ENCODE results near the gene CANT1.

DNA sequence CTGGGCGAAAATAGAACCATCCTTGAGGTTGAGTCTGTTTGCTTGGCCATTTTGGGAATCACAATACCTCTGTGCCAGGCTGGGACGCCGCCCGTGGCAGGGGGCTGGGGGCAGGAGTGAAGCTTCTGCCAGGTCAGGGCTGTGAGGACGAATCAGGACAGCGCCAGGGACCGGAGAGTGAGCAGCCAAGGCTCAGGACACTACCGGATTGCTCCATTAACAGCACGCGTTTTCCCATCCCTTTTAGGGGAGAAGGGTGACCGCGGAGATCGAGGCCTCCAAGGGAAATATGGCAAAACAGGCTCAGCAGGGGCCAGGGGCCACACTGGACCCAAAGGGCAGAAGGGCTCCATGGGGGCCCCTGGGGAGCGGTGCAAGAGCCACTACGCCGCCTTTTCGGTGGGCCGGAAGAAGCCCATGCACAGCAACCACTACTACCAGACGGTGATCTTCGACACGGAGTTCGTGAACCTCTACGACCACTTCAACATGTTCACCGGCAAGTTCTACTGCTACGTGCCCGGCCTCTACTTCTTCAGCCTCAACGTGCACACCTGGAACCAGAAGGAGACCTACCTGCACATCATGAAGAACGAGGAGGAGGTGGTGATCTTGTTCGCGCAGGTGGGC lies 37.8 kb upstream of the CANT1 start:
- TF ChIP-seq, protein P1, sequence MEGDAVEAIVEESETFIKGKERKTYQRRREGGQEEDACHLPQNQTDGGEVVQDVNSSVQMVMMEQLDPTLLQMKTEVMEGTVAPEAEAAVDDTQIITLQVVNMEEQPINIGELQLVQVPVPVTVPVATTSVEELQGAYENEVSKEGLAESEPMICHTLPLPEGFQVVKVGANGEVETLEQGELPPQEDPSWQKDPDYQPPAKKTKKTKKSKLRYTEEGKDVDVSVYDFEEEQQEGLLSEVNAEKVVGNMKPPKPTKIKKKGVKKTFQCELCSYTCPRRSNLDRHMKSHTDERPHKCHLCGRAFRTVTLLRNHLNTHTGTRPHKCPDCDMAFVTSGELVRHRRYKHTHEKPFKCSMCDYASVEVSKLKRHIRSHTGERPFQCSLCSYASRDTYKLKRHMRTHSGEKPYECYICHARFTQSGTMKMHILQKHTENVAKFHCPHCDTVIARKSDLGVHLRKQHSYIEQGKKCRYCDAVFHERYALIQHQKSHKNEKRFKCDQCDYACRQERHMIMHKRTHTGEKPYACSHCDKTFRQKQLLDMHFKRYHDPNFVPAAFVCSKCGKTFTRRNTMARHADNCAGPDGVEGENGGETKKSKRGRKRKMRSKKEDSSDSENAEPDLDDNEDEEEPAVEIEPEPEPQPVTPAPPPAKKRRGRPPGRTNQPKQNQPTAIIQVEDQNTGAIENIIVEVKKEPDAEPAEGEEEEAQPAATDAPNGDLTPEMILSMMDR (IDR thresholded peaks at IDR 0.05; ENCODE audit: low read depth, low read length), result no peak
- TF ChIP-seq POLR2A (IDR thresholded peaks at IDR 0.05; ENCODE audit: extremely low read depth, insufficient read length), result no peak
- TF ChIP-seq, protein P2, sequence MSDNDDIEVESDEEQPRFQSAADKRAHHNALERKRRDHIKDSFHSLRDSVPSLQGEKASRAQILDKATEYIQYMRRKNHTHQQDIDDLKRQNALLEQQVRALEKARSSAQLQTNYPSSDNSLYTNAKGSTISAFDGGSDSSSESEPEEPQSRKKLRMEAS (IDR thresholded peaks at IDR 0.05; ENCODE audit: low read depth, low read length), result no peak

Measured in NB4 (cell line).